GM23338 (cell line): ENCODE measurements around the gene ANO4. TPM values are rescaled to one million over a fixed set of nuclear protein-coding genes. Genes with fewer than 3 reads are reported as not detected.

ENCODE experiments used
- ATAC-seq: fragments of 200-7000 bp; cut with Tn5 transposase; 3 replicates; pipeline ENCODE4 v1.9.1; 2020
- DNase-seq: peaks from one replicate; pipeline ENCODE4 v3.0.0-alpha.2; 2015; ENCODE audit warnings: low spot score
- H2AFZ ChIP-seq: fragments of 200-600 bp; sonication (generic); 2 replicates; pipeline ENCODE4 v1.8.0; 2016; ENCODE audit warnings: antibody characterized with exemption, mild to moderate bottlenecking, moderate library complexity
- H3F3A ChIP-seq: fragments of 200-600 bp; sonication (generic); replicated peaks from 2 replicates; pipeline ENCODE4 v1.8.0; 2017; ENCODE audit warnings: antibody characterized with exemption, mixed run types, low read depth
- H3K27ac ChIP-seq: fragments of 200-600 bp; sonication (generic); 2 replicates; pipeline ENCODE4 v1.6.1; 2016; ENCODE audit warnings: low read depth
- H3K27me3 ChIP-seq: fragments of 200-600 bp; sonication (generic); 2 replicates; pipeline ENCODE4 v1.8.0; 2016; ENCODE audit warnings: mild to moderate bottlenecking, mixed run types, moderate library complexity; ENCODE audit not compliant: insufficient read depth
- H3K36me3 ChIP-seq: fragments of 200-600 bp; sonication (generic); 2 replicates; pipeline ENCODE4 v1.8.0; 2016; ENCODE audit warnings: mild to moderate bottlenecking; ENCODE audit not compliant: insufficient read depth
- H3K4me1 ChIP-seq: fragments of 200-600 bp; sonication (generic); 2 replicates; pipeline ENCODE4 v1.8.0; 2016; ENCODE audit warnings: mild to moderate bottlenecking, moderate library complexity; ENCODE audit not compliant: insufficient read depth
- H3K4me2 ChIP-seq: fragments of 200-600 bp; sonication (generic); 2 replicates; pipeline ENCODE4 v1.7.1; 2017; ENCODE audit warnings: mixed run types
- H3K4me3 ChIP-seq: fragments of 200-600 bp; sonication (generic); 2 replicates; pipeline ENCODE4 v1.6.1; 2016; ENCODE audit warnings: mixed run types
- H3K79me2 ChIP-seq: fragments of 200-600 bp; sonication (generic); replicated peaks from 2 replicates; pipeline ENCODE4 v1.8.0; 2017; ENCODE audit warnings: mild to moderate bottlenecking; ENCODE audit not compliant: insufficient read depth
- H3K9me2 ChIP-seq: fragments of 200-600 bp; sonication (generic); 2 replicates; pipeline ENCODE4 v1.8.0; 2017; ENCODE audit not compliant: insufficient read depth
- H4K20me1 ChIP-seq: fragments of 200-600 bp; sonication (generic); replicated peaks from 2 replicates; pipeline ENCODE4 v1.8.0; 2017; ENCODE audit warnings: mild to moderate bottlenecking; ENCODE audit not compliant: insufficient read depth
- H3K27ac Mint-ChIP-seq: 2 replicates; pipeline ENCODE4 v1.8.0; 2020; ENCODE audit warnings: inconsistent platforms, mild to moderate bottlenecking, moderate library complexity, mixed read lengths
- H3K27me3 Mint-ChIP-seq: 3 replicates; pipeline ENCODE4 v1.8.0; 2022; ENCODE audit warnings: low read depth, mild to moderate bottlenecking, moderate library complexity, mixed read lengths, inconsistent platforms; ENCODE audit not compliant: insufficient read depth, poor library complexity
- H3K36me3 Mint-ChIP-seq: 3 replicates; pipeline ENCODE4 v1.8.0; 2021; ENCODE audit warnings: low read depth, mild to moderate bottlenecking, inconsistent platforms, moderate library complexity, mixed read lengths
- H3K4me1 Mint-ChIP-seq: 3 replicates; pipeline ENCODE4 v1.8.0; 2020; ENCODE audit warnings: mild to moderate bottlenecking, inconsistent platforms, mixed read lengths
- H3K4me3 Mint-ChIP-seq: 3 replicates; pipeline ENCODE4 v1.8.0; 2021; ENCODE audit warnings: moderate library complexity, mild to moderate bottlenecking, inconsistent platforms, mixed read lengths
- H3K9me3 Mint-ChIP-seq: 3 replicates; pipeline ENCODE4 v1.8.0; 2020; ENCODE audit warnings: moderate library complexity, mild to moderate bottlenecking, inconsistent platforms, mixed read lengths
- CREB1 ChIP-seq: fragments of 250-450 bp; sonication (Bioruptor Pico); IDR thresholded peaks from 2 replicates; pipeline ENCODE4 v1.5.0; 2020; ENCODE audit warnings: low read depth, mild to moderate bottlenecking, moderate library complexity
- EZH2phosphoT487 ChIP-seq: fragments of 200-600 bp; sonication (generic); IDR thresholded peaks from one replicate; pipeline ENCODE4 v1.8.1; 2018; ENCODE audit warnings: antibody characterized with exemption; ENCODE audit not compliant: unreplicated experiment
- JUNB ChIP-seq: IDR thresholded peaks from one replicate; pipeline ENCODE4 v1.6.1; 2016; ENCODE audit warnings: antibody characterized with exemption; ENCODE audit not compliant: unreplicated experiment
- NANOG ChIP-seq: IDR thresholded peaks from 2 replicates; pipeline ENCODE4 v1.6.1; 2016; ENCODE audit warnings: antibody characterized with exemption, borderline replicate concordance
- POLR2AphosphoS5 ChIP-seq: IDR thresholded peaks from 2 replicates; pipeline ENCODE4 v1.6.1; 2016; ENCODE audit warnings: antibody characterized with exemption, low read depth
- STAT1 ChIP-seq: IDR thresholded peaks from one replicate; pipeline ENCODE4 v1.6.1; 2016; ENCODE audit warnings: antibody characterized with exemption; ENCODE audit not compliant: unreplicated experiment
- ZNF114 ChIP-seq: fragments of 250-450 bp; sonication (Bioruptor Pico); IDR thresholded peaks from 2 replicates; pipeline ENCODE4 v1.5.0; 2020; ENCODE audit warnings: mild to moderate bottlenecking, moderate library complexity
- ZNF331 ChIP-seq: fragments of 250-450 bp; sonication (Bioruptor Pico); IDR thresholded peaks from 2 replicates; pipeline ENCODE4 v1.5.0; 2020; ENCODE audit warnings: low read depth, mild to moderate bottlenecking, moderate library complexity
- polyA plus RNA-seq: library from polyadenylated mRNA; unstranded; fragments of >200 nt; fragmentation: Nextera tagmentation; extraction: Ambion mirVana; gene quantifications from 2 replicates; pipeline ENCODE4 v1.2.1, GENCODE V29; 2016
- total RNA-seq: library from RNA; depleted of rRNA; stranded (reverse); fragments of >200 nt; shearing (Covaris generic); gene quantifications from 2 replicates; pipeline ENCODE4 v1.2.3, GENCODE V29; 2014
- TF ChIP-seq, protein P1 (sequence below): fragments of 250-450 bp; sonication (Bioruptor Pico); IDR thresholded peaks from 2 replicates; pipeline ENCODE4 v1.5.0; 2020; ENCODE audit warnings: mild to moderate bottlenecking, moderate library complexity
- TF ChIP-seq, protein P2 (sequence below): IDR thresholded peaks from 2 replicates; pipeline ENCODE4 v1.6.1; 2016; ENCODE audit warnings: antibody characterized with exemption

ANO4 gene
- total and polyA plus RNA-seq, 2 experiments from 2014 or later = 1.7 to 8.7 TPM

DNA sequence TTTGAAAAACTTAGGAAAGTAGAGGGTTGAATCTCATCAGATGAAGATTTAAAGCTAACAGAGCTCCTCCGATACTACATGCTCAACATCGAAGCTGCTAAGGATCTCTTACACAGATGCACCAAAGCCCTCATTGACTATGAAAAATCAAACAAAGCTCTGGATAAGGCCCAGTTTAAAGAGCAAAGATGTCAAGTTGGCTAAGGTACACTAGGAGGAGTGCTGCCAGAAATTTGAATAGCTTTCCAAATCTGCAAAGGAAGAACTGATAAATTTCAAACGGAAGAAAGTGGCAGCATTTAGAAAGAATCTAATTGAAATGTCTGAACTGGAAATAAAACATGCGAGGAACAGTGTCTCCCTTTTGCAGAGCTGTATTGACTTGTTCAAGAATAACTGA, 274.3 kb downstream of the ANO4 start:
- no peaks in the 10 kb centered on the region for H3K79me2 ChIP-seq
- no peaks in the 10 kb centered on the region for H3K4me1 ChIP-seq
- H4K20me1 ChIP-seq = no peaks in the 10 kb centered on the region
- no peaks in the 10 kb centered on the region for H3K9me3 Mint-ChIP-seq
- no peaks in the 10 kb centered on the region for H3K9me2 ChIP-seq
- no peaks in the 10 kb centered on the region for H3K36me3 Mint-ChIP-seq
- peaks cover 1% of the 10 kb centered on the region for H3K27me3 Mint-ChIP-seq
- no peak overlapping the region for H3K27ac Mint-ChIP-seq
- TF ChIP-seq NANOG = no peak
- TF ChIP-seq, protein P1, sequence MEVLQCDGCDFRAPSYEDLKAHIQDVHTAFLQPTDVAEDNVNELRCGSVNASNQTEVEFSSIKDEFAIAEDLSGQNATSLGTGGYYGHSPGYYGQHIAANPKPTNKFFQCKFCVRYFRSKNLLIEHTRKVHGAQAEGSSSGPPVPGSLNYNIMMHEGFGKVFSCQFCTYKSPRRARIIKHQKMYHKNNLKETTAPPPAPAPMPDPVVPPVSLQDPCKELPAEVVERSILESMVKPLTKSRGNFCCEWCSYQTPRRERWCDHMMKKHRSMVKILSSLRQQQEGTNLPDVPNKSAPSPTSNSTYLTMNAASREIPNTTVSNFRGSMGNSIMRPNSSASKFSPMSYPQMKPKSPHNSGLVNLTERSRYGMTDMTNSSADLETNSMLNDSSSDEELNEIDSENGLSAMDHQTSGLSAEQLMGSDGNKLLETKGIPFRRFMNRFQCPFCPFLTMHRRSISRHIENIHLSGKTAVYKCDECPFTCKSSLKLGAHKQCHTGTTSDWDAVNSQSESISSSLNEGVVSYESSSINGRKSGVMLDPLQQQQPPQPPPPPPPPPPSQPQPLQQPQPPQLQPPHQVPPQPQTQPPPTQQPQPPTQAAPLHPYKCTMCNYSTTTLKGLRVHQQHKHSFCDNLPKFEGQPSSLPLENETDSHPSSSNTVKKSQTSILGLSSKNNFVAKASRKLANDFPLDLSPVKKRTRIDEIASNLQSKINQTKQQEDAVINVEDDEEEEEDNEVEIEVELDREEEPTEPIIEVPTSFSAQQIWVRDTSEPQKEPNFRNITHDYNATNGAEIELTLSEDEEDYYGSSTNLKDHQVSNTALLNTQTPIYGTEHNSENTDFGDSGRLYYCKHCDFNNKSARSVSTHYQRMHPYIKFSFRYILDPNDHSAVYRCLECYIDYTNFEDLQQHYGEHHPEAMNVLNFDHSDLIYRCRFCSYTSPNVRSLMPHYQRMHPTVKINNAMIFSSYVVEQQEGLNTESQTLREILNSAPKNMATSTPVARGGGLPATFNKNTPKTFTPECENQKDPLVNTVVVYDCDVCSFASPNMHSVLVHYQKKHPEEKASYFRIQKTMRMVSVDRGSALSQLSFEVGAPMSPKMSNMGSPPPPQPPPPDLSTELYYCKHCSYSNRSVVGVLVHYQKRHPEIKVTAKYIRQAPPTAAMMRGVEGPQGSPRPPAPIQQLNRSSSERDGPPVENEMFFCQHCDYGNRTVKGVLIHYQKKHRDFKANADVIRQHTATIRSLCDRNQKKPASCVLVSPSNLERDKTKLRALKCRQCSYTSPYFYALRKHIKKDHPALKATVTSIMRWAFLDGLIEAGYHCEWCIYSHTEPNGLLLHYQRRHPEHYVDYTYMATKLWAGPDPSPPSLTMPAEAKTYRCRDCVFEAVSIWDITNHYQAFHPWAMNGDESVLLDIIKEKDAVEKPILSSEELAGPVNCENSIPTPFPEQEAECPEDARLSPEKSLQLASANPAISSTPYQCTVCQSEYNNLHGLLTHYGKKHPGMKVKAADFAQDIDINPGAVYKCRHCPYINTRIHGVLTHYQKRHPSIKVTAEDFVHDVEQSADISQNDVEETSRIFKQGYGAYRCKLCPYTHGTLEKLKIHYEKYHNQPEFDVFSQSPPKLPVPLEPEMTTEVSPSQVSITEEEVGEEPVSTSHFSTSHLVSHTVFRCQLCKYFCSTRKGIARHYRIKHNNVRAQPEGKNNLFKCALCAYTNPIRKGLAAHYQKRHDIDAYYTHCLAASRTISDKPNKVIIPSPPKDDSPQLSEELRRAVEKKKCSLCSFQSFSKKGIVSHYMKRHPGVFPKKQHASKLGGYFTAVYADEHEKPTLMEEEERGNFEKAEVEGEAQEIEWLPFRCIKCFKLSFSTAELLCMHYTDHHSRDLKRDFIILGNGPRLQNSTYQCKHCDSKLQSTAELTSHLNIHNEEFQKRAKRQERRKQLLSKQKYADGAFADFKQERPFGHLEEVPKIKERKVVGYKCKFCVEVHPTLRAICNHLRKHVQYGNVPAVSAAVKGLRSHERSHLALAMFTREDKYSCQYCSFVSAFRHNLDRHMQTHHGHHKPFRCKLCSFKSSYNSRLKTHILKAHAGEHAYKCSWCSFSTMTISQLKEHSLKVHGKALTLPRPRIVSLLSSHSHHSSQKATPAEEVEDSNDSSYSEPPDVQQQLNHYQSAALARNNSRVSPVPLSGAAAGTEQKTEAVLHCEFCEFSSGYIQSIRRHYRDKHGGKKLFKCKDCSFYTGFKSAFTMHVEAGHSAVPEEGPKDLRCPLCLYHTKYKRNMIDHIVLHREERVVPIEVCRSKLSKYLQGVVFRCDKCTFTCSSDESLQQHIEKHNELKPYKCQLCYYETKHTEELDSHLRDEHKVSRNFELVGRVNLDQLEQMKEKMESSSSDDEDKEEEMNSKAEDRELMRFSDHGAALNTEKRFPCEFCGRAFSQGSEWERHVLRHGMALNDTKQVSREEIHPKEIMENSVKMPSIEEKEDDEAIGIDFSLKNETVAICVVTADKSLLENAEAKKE (CRISPR knock-in tag) = no peak
- no peak for TF ChIP-seq ZNF331 (CRISPR knock-in tag)
- TF ChIP-seq CREB1 = no peak
- TF ChIP-seq ZNF114 (CRISPR knock-in tag) = no peak
- TF ChIP-seq STAT1 = no peak
- TF ChIP-seq POLR2AphosphoS5 = no peak
- TF ChIP-seq, protein P2, sequence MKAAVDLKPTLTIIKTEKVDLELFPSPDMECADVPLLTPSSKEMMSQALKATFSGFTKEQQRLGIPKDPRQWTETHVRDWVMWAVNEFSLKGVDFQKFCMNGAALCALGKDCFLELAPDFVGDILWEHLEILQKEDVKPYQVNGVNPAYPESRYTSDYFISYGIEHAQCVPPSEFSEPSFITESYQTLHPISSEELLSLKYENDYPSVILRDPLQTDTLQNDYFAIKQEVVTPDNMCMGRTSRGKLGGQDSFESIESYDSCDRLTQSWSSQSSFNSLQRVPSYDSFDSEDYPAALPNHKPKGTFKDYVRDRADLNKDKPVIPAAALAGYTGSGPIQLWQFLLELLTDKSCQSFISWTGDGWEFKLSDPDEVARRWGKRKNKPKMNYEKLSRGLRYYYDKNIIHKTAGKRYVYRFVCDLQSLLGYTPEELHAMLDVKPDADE = no peak
- no peak for TF ChIP-seq JUNB
- no peak for TF ChIP-seq EZH2phosphoT487
- no peak overlapping the region for H3K4me2 ChIP-seq
- DNase-seq (no peak), ATAC-seq (no peak)
- H3K27me3 ChIP-seq = no peaks in the 10 kb centered on the region
- no peaks in the 10 kb centered on the region for H3K36me3 ChIP-seq
- H3K4me1 Mint-ChIP-seq = no peaks in the 10 kb centered on the region
- H3K4me3 ChIP-seq = no peak overlapping the region
- H3K4me3 Mint-ChIP-seq = no peak overlapping the region
- H3K27ac ChIP-seq = no peak overlapping the region
- no peak overlapping the region for H2AFZ ChIP-seq
- H3F3A ChIP-seq = no peaks in the 10 kb centered on the region
